Measurements from ENCODE around the gene NGLY1.

- TF ChIP-seq POLR2A (IDR thresholded peaks at IDR 0.05) (no peak), CTCF (IDR thresholded peaks at IDR 0.05) (no peak), EP300 (IDR thresholded peaks at IDR 0.05) (no peak)
These were observed 31.5 kb downstream of the NGLY1 start for GRCh38 chr3:25751725-25752124.

All from tibial nerve (tissue), 4 donors.